ENCODE measurements around the gene KCNH2.
A peak's percentile ranks its signal among the peaks of the same experiment; 100 is the strongest.

The KCNH2 gene

DNA sequence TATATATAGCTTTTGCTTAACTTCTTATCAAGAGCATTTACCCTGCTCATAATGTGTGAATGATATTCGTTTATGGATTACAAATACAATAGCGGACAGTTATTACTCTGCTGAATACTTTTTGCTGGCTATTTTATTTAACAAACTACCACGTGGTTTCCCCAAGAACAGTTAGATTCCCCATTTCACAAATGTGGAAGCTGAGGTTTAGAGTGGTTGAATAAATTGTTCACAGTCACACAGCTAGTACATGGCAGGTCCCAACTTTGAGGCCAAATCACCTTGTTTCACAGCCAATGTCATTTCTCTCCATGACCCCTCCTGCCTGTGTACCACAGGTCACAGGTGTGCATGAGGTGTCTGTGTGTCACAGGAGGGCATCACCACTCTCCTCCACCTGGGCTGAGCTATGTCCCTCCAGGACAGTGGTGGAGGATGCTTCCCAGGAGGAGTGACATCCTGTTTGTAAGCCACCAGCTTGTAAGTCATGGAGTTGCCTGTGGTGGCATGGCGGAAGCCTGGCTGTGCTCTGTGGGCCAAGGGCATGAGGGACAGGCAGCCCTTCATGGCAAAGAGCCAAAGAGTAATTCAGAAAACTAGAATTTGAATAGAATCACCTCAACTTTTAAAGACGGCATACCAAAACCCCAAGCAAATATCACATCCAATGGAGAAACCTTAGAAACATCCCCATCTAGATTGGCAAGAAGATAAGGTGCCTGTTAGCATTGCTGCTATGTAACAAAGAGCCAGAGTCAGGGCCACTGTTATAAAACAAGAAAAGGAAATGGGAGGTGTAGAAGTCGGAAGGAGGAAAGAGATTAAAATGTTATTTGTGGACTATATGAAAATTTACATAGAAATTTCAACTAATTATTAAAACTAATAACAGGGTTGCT lies 73.9 kb downstream of the KCNH2 start:
- no peak for DNase-seq (ENCODE audit: low spot score)

DNA sequence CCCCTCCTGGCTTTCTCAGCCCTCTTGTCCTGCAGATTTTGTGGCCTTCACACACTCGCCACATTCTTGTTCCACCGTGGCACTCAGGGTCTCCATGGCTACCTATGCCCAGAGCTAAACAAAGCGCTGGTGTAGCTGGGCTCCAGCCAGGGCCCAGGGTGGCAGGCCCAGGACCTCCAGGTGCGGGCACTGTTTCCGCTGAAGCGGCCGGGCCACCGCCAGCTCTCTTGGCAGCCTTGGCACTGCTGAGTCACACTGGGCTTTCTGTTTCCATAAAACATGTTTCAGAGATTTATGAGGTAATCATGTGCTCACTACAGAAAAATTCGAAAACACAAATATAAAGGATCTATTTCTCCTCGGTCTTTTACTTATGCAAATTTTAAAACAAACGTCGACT lies 74.5 kb downstream of the KCNH2 start:
- DNase-seq (ENCODE audit: low spot score), result peak; percentile 63

DNA sequence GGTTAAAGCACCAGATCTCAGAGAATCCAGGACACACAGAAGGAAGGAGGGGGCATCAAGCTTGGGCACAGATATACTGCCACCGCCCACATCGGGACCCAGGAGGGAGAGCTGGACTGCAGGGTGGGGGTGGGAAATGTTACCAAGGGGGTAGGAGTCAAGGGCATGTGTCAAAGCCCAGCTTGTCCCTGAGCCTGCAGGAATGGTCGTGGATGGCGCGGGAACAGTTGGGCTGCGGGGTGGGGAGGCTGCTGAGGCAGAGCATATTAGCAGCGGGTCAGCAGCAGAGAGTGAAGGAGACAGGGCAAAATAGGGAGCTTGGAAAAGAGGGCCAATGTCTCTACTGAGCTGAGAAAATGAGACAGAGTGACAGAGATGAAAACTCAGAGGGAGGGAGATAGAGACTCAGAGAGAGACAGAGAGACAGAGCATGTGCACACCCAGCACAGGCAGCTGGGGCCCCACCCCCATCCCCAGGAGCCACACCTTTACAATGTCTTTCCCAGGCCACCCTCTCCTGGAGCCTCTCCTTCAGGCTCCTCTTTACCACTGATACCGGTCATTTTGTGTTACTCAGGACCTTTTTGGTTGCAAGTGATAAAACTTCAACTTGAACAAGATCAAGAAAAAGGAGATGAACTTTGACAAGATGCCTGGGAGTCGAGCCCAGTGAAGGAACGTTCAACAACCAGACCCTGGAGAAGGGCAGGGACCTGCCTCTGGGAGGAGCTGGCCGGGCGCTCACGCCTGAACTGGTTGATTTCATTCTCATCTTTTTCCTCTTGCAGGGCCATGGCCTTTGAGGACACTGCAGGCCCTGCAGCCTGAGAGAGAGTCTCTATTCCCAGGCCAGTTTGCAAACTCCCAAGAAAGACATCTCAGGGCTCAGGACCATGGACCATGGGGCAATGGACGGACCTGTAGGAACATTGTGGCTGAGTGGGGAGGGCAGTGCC lies 75.8 kb downstream of the KCNH2 start:
- DNase-seq (ENCODE audit: low spot score), result no peak

DNA sequence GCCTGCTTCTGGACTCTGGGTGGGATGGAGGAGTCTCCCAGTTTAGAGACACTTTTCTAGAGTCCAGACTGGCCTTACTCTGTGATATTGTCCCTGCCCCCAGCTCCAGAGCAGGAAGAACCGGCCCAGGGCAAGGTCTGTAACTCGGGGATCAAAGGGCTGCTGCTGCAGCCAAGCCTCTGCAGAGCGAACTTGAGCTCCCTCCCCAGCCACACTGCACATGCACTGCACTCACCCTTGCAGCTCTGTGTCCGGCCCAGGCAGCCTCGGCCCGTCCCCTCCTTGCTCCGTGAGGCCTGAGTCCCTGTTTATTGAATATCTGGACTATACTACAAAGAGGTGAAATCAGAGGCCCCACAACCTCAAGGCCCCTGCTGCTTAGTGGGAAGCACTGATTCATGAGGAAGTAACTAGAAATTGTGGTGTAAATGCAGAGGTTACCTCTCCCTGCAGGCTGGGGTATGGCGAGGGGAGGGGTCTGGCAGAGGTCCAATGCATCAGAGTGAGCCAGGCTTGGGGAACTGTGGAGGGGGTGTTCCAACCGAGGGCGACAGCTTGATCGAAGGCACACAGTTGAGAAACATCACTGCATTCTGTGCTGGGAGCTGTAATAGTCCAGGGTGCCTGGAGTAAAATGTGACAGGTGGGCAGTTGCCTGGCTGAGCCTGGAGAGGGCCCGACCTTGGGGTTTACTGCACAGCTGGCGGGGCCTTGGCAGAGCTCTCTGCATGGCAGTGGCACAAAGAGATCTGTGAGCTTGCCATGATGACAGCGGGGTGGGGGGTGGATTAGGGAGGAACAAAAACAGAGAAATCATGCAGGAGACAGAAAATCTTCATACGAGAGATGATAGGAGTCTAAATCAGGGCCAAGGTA lies 76.7 kb downstream of the KCNH2 start:
- DNase-seq (ENCODE audit: low spot score), result no peak

DNA sequence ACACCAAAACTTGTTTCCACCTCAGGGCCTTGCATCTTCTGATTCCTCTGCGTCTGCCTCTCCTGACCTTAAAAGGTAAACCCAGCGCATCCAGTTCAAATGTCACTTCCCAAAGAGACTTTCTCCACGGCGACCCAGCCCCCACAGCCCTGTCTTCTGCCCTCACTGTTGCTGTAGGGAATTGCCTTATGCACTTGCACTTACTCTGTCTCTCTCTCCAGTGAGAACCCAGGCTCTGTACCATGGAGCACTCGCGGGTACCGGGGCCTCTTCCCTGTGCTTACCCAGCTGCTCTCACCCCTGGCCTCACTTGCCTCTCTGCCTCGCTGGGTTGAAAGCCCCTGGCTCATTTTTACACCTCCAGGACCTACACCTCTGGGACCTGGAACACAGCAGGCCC lies 77.4 kb downstream of the KCNH2 start:
- no peak for DNase-seq (ENCODE audit: low spot score)

DNA sequence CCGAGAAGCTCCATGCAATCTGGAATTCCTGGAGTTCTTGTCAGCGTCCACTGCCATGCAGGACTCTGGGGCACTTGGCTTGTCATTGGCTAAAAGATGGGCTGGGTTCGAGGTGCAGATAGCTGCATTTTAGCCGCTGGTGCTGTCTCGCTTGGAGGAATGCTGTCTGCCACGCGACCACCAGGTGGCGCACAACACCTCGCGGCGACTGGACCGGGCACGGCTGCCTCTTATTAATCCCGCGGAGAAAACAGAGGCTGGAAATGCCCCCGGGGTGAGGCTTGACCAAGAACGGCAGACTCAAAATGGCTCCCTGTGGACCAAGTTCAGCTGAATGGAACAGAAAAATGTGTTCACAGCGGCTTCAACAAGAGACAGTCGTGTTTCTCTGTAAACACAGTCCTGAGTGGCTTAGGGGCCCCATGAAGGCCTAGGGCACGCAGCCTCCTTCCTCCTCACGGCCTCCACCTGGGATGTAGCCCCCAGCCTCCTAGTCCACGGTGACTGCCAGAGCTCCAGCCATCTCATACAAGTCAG lies 79.6 kb downstream of the KCNH2 start:
- peak; percentile 77 for DNase-seq (ENCODE audit: low spot score)

DNA sequence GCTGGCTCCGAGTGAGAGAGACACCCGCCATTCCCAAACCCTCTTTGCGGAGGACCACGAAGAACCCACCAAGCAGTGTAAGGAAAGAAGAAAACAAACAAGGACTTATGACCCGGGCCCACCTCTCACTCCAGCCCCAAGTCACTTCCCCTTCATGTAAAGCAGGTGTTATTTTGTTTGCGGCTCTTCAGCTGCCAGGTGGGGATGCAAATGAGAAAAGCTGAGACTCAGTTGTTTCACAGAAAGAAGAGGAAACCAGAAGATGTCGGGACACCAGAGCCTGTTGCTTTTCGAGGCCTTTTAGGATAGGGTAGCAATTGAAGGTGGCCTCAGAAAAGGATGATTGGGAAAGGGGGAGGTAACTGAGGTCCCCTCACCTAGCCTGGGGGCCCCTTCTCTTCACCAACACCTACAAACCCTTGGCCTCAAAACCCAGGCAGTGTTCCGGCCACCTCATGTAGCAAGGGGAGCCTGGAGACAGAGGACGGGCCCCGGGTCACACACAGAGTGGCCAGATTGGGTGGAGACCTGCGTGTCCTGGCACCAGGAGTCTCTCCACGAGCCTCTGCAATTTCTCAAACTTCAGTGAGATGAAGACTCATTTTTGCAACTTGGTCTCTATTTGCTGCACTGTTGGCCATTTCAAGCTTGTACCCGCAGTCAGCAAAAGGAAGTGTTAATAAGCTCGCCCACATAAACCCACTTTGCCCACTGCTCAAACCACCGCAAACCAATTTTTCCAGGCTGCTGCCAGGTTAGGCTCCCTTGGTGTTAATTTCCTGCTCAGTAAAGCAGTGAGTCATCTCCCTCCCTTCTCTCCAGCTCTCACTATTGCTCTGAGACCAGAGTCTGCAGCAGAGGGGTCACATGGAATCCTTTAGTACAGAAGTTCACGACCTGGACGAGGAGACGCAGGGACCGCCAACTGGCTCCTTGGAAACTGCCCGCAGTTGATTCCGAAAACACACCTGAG lies 80.3 kb downstream of the KCNH2 start:
- no peak for DNase-seq (ENCODE audit: low spot score)

DNA sequence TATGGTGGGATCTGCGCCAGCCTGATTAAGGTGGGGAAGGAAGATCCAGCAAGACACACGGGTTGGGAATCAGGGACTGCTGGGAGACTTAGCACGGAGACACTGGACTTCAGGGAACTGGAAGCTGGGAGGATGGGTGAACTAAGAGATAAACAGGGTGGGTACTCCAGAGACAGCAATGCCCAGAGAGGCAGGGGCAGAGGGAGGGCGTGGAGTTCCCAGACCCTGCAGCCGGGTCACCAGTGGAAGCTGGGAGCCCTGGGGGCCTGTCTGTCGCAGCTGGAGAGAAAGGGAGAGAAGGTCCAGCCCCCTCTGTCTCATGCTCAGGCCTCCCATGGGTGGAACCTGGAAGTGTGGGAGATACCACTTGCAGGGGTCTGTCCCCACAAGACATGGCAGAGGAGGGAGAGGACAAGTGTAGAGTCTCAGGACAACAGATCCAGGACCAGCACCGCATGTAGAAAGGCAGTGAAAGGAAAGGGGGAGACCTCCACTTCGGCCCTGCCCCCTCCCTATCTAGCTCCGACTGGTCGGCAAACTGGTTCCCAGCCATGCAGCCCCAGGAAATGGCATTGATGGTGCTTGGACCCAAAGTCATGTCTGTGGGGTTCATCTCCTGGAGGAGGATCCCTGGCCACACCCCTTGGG lies 81.4 kb downstream of the KCNH2 start:
- DNase-seq (ENCODE audit: low spot score), result no peak

DNA sequence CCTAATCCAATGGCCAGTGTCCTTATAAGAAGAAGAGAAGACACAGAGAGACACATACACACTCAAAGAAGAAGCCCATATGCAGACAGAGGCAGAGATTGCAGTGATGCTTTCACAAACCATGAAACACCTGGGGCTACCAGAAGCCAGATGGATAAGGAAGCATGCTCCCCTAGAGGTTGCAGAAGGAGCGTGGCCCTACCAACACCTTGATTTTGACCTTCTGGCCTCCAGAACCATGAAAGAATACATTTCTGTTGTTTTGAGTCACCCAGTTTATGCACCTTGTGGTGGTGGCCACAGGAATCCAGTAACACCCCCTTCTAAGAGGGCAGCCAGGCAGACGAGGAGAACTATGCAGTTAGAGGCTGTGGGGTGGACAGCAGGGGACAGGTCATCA lies 82.3 kb downstream of the KCNH2 start:
- no peak for DNase-seq (ENCODE audit: low spot score)
